ENCODE data around the gene TUB. TPM values are rescaled to one million over a fixed set of nuclear protein-coding genes. Genes with fewer than 3 reads are reported as not detected.
A peak's percentile ranks its signal among the peaks of the same experiment; 100 is the strongest.

Gene TUB, protein sequence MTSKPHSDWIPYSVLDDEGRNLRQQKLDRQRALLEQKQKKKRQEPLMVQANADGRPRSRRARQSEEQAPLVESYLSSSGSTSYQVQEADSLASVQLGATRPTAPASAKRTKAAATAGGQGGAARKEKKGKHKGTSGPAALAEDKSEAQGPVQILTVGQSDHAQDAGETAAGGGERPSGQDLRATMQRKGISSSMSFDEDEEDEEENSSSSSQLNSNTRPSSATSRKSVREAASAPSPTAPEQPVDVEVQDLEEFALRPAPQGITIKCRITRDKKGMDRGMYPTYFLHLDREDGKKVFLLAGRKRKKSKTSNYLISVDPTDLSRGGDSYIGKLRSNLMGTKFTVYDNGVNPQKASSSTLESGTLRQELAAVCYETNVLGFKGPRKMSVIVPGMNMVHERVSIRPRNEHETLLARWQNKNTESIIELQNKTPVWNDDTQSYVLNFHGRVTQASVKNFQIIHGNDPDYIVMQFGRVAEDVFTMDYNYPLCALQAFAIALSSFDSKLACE
- 2.2 TPM for total RNA-seq

DNA sequence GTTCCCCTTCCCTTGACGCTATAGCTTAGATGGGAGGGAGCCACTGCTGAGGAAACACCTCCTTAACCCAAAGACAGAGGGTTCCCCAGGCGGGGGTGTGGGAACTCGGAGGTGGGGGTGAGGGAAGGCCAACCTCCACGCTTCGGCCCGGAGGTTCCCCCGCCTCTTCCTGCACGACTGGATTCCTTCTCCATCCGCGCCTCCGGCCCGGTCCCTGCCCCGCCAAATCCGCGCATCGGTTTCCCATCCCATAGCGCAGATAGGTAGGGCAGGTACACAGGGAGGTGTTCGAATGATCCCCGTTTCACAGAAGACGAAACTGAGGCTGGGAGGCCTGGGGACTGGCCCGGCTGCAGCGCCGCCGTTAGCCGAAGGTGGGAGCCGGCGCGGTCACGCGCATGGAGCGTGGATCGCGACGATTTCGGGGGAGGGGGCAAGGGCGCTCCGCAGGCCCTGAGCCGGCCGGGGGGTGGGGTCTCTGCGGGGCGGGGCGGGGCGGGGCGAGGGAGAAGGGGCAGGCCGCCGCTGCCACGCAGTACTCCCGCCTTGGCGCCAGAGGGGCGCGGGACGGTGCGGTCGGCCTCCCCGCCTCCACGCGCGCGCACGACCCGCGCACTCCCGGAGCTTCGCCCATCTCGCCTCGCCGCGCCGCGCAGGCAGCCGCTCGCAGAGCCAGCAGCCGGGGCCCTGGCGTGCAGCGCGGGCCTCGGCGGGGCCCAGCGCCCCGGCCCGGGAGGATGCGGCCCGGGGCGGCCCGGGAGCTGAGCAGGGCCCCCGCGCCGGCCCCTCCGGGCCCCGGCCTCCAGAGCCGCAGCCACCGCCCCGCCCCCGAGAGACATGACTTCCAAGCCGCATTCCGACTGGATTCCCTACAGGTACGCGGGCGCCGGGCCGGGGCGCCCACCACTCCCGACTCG is at the start of gene TUB:
TUB (plus strand) TSS at position 538 of the 917 bp plus-strand sequence; CDS start at position 838, 300 bp downstream.
- peak in 2 of 3 donors; percentile 42 to 45 for DNase-seq (ENCODE audit: low read depth in 2 of 3, low spot score in 2 of 3)

DNA sequence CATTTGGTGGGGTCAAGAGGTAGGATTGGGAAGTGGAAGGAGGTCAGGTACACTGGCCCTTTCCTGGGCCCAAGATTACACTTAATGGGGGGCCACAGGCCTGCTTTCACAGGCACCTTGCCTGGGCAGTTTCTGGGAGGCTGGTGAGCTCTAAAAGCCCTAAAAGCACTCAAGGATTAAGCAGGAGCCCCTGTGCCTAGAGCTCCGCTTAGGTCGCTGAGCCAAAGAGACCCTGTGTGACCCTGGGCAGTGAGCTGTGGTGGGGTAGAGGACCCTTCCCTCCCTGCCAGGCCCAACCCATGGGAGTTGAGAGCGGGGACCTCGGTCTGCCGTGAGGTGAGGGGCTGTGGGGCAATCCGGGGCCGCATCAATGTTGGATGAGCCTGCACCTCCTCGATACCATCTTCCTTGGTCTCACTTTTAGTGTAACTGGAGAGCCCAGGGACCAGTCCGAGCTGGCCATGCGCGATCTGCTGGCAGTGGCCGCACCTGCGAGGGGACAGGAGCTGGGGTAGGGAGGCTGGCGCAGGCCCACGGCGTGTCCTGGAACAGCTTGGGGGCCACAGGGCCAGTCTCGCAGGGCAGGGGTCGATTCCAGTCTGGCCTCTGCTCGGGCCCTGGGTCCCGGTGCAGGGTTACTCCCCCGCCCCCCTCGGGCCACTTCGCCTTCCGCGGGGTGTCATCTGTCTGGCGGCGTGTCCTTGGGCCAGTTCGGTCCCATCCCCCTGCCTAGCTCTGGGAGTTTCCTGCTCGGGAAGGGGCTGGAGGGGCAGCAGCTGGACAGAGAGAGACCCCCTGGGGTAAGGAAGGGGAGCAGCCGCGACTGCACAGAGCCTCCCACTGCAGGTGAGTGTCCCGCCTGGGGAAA is 49.5 kb upstream of the TUB start:
- DNase-seq (ENCODE audit: low read depth in 2 of 3, low spot score in 2 of 3): no peak

DNA sequence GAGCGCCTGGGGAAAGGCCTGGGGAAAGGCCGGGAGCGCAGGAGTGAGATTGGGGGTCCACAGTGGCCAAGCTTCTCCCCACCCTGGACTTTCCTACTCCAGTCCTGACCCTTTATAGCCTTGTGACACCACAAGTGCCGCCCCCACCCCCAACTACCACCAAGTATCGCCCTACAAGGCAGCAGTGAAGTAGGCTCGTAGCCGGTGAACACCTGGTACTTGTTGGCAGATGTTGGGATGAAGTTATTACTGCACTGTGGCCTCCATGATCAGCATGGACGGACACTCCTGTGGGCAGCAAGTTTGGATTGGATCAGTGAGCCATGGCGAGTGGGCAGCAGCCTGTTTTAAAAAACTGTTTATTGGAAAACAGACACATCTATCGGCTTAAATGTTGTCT is 48.9 kb upstream of the TUB start:
- no peak for DNase-seq (ENCODE audit: low read depth in 2 of 3, low spot score in 2 of 3)

DNA sequence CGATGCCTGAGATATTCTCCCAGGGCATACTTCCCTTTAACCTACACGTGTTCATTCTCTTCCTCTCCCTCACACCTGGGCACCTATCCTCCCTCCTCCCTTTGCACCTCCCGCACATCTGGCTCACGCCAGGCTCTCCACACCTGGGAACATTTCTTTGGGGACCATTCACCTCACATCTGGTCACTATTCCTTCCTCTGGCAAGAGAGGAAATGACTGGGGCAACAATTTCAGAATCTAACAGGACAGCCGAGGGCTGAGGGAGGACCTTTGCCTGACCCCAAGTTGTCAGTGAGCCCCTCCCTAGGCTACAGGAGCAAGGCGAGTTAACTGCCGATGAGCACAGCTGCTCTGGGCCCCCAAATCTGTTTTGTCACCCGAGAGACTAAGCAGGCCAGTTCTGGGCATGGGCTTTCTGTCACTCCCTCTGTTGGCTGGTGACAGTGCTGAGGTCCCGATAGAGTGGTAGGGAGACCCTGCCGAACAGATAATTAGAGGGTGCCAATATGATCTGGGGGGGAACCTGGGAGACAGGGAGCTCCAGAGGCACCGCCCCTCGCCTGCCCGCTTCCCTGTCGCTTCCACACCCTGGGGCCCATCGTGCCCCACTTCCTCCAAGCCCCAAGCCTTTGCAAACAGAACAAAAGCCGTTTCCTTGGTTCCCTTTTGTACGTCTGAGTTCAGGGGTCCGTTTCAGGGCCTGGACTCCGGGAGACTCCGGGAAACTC is 48.3 kb upstream of the TUB start:
- no peak for DNase-seq (ENCODE audit: low read depth in 2 of 3, low spot score in 2 of 3)

DNA sequence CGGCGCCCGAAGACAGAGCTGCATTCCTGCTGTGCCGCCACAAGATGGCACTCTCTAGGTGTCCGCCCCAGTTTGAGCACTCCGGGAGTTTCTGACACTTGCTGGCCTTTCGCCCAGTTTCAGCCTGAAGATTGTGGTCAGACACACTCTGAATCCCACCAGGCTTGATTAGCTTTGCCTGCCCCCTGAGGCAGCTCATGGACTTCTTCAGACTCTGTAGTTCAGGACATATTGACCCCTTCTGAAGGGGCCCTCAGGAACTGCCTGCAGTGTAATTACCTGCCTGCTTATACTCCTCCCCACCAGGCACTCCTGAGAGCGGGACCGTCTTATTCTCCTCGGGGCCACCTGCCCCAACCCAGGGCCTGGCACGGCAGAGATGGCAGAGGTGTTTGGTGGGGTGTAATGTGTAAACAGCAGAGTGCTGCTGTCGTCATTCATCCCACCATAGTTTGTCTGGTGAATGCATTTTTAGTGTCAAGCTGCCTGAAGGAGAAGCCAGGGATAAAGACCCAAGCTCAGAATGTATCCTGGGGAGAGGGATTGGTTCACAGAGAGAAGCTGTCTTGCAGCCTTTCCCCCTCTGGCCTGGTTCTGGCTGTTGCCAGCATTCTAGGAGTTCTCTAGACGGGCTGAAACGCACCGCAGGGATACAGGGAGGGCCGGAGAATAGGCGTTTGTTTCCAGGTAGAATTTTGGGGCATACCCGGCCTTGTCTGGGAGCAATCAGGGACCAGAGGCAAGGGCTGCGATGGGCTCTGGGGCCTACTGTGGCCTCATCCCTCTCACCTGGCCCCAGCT is 47.5 kb upstream of the TUB start:
- peak in 2 of 3 donors; percentile 74 to 85 for DNase-seq (ENCODE audit: low read depth in 2 of 3, low spot score in 2 of 3)

DNA sequence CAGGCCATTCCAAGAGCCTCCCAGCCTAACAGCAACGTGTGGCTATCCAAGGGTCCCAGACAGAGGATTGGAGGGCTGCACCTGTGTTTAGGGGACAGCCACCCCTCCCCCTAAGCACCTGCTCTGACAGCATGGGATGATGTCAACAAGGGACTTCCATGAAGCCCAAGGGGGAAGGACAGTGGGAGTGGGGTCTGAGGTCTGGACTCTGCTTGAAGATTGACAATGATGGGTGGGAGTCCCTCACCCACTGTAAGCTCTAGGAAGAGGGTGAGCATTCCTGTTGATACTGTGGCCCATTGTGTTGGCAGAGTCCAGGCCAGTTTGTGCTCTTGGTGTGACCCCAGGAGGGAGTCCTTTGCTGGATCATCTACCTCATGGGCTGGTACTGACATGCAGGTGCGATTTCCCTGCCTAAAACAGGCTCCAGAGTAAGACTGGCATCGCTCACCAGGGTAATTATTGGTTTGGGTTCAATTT is 46.9 kb upstream of the TUB start:
- no peak for DNase-seq (ENCODE audit: low read depth in 2 of 3, low spot score in 2 of 3)

DNA sequence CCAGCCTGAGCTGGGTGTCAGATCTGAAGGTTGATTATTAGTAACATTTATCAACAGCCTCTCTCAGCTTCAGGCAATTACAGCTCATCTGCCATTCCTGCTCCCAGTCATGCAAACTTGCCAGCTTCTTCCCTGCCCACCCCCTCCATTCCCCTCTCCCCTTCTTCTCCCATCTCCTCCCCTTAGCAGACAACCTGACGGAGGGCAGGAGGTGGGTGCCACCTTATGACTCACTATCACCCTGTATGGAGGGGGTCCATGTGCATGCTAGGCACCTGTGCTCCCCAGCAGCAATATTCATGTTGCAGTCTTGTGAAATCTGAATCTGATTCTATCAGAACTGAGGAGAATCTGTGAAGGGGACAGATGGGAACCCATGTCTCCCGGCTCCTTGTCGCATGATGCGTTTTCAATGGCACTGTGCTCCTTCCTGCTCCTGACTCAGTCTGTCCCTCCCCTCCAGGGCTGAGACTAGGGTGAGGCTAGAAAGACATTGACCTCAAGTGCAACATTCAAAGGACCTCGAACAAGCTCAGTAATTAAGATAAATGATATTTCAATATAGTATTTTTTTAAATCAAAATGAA is 46.3 kb upstream of the TUB start:
- DNase-seq (ENCODE audit: low read depth in 2 of 3, low spot score in 2 of 3): no peak

DNA sequence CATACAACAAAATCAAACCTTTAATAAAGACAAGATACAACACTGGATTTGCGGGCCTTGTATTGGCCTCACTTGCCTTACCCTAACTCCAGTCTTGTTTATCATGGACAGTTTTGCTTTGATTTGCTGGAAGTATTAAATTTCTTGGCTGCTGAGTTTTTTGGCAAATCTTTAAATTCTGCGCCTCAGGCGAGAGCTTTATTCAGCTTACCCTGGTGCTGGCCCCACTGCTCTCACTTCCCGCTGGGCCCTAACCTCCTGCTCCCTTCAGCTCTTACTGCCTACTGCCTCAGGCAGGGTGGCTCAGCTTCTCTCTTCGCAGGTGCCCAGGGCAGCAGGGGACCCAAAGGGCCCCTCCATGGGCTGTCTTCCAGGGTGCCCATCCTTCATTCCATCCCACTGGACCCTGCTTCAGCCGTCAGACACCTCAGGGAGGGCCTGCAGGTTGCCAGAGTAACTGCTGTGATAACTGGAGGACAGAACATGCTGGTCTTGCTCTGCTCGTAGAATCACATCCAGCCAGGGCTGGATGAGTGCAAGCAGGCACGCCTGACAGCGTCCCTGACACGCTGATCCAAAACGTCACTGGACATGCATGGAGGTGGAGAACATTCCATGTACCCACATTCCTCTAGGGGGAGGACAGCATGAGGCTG is 45.7 kb upstream of the TUB start:
- no peak for DNase-seq (ENCODE audit: low read depth in 2 of 3, low spot score in 2 of 3)

DNA sequence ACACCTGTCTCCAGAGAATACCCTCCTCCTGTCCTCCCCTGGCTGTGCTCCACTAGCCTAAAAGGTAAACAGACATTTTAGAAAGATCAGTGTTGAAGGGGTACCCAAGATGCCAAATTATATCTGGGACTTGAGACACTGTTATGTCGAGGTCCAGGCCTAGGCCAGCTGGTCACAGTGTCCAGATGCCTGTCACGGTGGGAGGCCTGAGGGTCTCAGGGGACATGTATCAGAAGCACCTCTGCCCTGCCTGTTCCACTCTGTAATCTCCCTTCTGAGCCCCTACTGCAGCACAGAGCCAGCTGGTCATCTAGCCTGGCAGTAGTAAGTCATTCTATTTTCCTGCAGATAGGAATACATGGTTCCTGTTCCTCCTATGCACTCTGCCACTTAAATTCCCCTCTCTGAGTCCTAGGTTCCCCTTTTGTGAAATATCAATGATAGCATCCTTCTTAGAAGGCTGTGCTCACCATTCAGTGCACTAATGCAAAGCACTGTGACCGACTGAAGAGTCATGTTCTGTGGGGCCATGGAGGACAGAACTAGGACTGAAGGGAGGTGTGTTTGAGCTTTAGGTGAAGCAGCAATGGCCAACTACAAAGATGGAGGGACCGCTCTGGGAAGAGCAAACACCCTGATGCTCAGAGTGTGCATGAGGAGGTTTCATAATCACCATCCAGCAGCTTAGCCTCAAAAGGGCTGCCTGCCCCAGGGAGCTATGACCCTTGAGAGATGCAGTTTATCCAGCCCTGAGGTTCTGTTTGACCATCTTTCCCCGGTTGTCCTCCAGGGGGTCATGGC is 44.8 kb upstream of the TUB start:
- no peak for DNase-seq (ENCODE audit: low read depth in 2 of 3, low spot score in 2 of 3)

DNA sequence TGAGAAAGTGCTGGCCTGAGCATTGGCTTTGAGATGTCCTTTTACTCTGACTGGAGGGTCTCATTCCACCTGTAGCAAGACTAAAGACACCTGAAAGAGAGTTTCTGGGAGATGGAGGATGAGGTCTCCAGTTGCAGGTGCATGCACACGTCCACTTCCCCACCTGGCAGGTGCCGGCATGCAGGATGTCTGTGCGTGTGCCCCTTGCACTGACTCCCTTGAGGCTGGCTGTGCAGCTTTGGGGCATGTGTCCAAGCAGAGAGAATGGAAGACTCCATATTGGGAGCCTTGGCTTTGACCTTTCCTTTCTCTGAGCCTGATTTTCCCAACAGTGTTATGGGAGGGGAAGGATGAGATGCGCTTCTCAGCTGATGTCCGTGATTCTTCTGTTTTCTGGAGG is 44.0 kb upstream of the TUB start:
- DNase-seq (ENCODE audit: low read depth in 2 of 3, low spot score in 2 of 3): no peak

DNA sequence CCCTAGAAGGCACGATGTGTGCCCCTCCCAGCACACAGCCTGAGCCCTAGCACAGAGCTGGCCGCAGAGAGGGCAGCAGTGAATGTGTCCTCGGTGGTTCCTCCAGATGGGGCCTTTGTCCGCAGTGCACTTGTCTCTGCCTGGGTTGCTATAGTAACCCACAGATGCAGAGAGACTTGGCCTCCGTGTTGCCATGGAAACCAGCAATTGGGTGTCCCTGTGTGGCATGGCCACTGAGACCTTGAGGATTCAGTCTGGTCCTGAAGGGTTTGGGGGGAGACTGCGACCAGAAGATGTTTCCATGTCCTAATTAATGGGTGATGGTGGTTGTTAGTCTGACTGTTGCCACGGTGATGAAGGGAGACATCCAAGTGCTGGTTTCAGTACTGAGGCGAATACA is 42.6 kb upstream of the TUB start:
- DNase-seq (ENCODE audit: low read depth in 2 of 3, low spot score in 2 of 3): no peak

DNA sequence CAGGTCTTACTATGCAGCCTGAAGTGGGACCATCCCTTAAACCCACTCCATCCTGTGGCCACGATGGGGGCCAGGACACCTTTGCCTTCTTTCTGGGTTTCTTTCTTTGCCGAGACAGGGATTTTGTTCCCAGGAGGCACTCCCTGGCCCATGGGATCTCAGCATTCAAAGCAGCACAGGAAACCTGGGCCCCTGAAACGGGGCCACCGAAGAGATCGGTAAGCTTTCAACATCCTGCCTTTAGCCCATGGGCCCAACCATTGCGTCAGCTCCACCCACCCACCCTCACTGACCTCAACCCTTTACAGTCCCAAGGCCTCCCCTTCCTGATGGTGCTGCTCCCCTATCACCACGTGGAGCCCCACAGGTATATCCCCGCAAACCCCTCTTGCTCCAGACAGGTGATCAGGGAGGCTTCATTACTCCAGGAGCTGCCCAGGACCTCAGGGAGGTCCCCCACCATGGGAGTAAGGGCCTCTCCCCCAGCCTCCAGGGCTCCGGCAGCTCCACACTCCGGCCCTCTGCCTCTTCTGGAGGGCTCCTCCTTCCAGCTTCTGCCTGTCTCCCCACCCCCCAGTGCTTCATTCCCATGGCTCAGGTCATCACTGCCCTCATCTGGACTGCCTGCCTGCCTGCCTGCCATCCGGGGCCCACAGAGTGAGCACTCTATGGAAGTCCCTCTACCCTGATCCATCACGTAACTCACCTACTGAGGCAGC is 42.0 kb upstream of the TUB start:
- no peak for DNase-seq (ENCODE audit: low read depth in 2 of 3, low spot score in 2 of 3)

DNA sequence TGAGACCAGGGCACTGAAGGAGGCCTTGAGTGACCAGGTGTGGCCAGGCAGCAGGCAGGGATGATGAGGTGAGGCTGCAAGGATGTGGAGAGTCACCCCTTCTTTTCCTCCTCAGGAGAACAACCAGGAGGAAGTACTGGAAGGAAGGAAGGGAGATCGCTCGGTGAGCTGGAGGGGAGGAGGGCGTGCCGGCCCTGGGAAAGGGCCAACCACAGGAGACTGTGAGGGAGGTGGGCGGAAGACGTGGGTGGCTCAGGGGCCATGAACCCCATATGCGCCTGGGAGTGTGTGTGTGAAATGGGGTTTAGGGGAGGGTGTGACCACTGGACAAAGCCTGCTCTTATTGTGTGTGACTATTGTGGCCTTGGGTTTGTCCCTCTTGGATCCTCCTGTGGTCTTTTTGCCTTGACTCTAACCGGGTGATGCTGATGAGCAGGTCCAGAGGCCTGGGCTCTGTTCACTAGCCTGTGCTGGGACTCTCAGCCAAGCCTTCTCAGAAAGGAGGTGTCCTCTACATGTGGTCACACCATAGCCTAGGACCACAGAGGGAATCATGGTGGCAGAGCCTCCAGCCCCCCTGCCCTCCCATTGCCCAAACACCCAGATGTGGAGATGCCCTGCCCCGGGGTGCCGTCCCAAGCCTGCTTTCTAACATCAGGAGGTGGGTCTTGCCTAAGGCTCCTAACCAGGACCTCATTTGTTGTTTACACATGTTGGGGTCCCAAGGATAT is 41.3 kb upstream of the TUB start:
- no peak for DNase-seq (ENCODE audit: low read depth in 2 of 3, low spot score in 2 of 3)

DNA sequence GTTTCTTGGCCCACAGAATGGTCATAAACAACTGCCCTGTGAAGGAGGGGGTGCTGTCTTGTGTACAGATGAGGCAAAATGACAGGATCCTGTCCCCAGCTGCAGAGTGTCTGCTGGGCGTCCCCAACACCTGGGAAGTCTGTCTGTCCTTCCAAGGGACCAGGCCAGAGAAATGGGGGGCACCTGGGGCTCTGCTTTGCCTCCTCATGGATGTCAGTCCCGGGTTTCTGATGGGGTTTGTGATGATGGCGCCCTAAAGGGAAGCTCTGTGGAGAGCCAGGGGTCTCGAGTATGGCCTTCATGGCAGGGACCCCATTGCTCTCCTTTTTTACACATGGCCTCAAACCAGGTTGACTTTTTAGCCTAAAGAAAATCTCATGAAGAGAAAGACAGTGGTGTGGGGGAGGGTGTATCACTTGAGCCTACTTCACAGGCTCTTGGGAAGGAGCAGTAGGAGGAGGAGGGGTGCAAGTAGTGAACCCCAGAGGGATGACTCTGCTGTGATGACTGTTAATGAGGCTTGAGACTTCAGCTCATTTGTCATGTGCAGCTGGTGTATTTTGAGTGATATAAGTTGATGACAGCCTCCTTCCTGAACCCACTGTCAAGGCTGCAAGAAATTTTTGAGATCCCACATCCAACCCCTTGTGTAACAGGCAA is 40.6 kb upstream of the TUB start:
- no peak for DNase-seq (ENCODE audit: low read depth in 2 of 3, low spot score in 2 of 3)

DNA sequence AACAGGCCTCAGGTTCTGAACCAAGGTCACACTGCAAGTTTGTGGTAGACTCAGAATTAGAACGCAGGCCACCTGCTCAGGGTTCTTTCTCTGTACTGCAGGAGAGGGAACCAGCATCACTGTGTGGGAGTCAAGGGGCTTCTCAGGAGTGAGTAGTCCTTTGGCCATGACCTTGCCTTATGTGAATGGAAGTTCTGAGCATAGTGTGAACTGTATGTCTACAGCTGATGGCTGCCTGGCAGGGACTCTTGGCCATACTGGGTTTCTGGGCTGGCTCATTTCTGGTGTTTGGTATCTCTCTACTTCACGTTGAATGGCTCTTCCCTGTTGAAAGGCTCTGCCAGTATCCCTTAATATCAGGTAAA is 40.1 kb upstream of the TUB start:
- DNase-seq (ENCODE audit: low read depth in 2 of 3, low spot score in 2 of 3): no peak

Data from hematopoietic multipotent progenitor cell (in vitro differentiated cells).